Osteocyte (in vitro differentiated cells): ENCODE measurements around the gene CHCHD3. TPM values are rescaled to one million over a fixed set of nuclear protein-coding genes. Genes with fewer than 3 reads are reported as not detected.

Source experiments
- DNase-seq: peaks from one replicate; pipeline ENCODE4 v3.0.0; 2021; ENCODE audit warnings: mixed read lengths; ENCODE audit not compliant: unreplicated experiment; ENCODE audit errors: extremely low spot score
- H3K27ac Mint-ChIP-seq: one replicate; pipeline ENCODE4 v1.8.0; 2021; ENCODE audit warnings: mild to moderate bottlenecking, mixed read lengths; ENCODE audit not compliant: unreplicated experiment
- H3K27me3 Mint-ChIP-seq: one replicate; pipeline ENCODE4 v1.8.0; 2021; ENCODE audit warnings: mixed read lengths; ENCODE audit not compliant: unreplicated experiment
- H3K36me3 Mint-ChIP-seq: one replicate; pipeline ENCODE4 v1.8.0; 2021; ENCODE audit warnings: mixed read lengths; ENCODE audit not compliant: unreplicated experiment
- H3K4me1 Mint-ChIP-seq: one replicate; pipeline ENCODE4 v1.8.0; 2021; ENCODE audit warnings: mixed read lengths; ENCODE audit not compliant: unreplicated experiment
- H3K4me3 Mint-ChIP-seq: one replicate; pipeline ENCODE4 v1.8.0; 2021; ENCODE audit warnings: mild to moderate bottlenecking, moderate library complexity, mixed read lengths; ENCODE audit not compliant: unreplicated experiment
- H3K9me3 Mint-ChIP-seq: one replicate; pipeline ENCODE4 v1.8.0; 2021; ENCODE audit warnings: mixed read lengths; ENCODE audit not compliant: unreplicated experiment
- total RNA-seq: library from RNA; stranded (reverse); gene quantifications from 2 replicates; pipeline ENCODE4 v1.2.1, GENCODE V29; 2021
- TF ChIP-seq, protein P1 (sequence below): fragments of 200-600 bp; sonication (generic); IDR thresholded peaks from 2 replicates; pipeline ENCODE4 v1.5.0; 2021; ENCODE audit warnings: antibody characterized with exemption, mild to moderate bottlenecking, moderate library complexity

Gene CHCHD3
- total RNA-seq, 1 donor from 2014 or later: 47.4 TPM

DNA sequence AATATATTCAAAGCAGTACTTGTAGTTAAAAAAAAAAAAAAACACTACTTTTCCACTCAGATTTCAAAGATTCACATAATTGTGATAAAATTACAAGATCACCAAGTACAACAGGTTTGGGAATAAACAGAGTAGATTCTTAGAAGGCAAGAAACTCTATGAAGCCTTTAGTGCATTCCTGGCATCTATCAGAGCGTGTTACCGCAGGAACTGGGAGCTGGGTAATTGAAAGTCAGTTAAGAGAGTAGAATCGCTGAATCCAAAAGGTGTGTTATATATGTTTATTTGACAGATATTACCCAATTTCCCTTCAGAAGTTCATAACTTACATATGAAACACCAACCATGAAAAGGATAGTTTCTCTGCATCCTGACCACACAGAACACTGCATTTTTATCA, 346.4 kb downstream of the CHCHD3 start:
- DNase-seq: no peak
- no peak overlapping the region for H3K4me3 Mint-ChIP-seq
- H3K27me3 Mint-ChIP-seq: peaks cover 39% of the 10 kb centered on the region
- TF ChIP-seq, protein P1, sequence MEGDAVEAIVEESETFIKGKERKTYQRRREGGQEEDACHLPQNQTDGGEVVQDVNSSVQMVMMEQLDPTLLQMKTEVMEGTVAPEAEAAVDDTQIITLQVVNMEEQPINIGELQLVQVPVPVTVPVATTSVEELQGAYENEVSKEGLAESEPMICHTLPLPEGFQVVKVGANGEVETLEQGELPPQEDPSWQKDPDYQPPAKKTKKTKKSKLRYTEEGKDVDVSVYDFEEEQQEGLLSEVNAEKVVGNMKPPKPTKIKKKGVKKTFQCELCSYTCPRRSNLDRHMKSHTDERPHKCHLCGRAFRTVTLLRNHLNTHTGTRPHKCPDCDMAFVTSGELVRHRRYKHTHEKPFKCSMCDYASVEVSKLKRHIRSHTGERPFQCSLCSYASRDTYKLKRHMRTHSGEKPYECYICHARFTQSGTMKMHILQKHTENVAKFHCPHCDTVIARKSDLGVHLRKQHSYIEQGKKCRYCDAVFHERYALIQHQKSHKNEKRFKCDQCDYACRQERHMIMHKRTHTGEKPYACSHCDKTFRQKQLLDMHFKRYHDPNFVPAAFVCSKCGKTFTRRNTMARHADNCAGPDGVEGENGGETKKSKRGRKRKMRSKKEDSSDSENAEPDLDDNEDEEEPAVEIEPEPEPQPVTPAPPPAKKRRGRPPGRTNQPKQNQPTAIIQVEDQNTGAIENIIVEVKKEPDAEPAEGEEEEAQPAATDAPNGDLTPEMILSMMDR: no peak
- peaks cover 3% of the 10 kb centered on the region for H3K4me1 Mint-ChIP-seq
- H3K36me3 Mint-ChIP-seq: no peaks in the 10 kb centered on the region
- no peak overlapping the region for H3K27ac Mint-ChIP-seq
- no peaks in the 10 kb centered on the region for H3K9me3 Mint-ChIP-seq

Other genes starting within 250 kb of the CHCHD3 start
- gene EXOC4, start 171.0 kb upstream of the CHCHD3 start, total RNA-seq: 99.9 and 105 TPM in 2 replicates